ENCODE measurements around the gene UBXN1.
"Not testable (repeated sequence)": the region's sequence is repeated elsewhere in the genome, so short reads cannot be mapped to it uniquely, and the experiment has no call there.

UBXN1 gene

GRCh38 chr11:62707277-62707861, 28.5 kb upstream of the UBXN1 start, which contains the start of the genes BSCL2 and GNG3:
Gene BSCL2, minus strand, starts transcription at chr11:62707424. Its CDS starts 229 bp downstream, at chr11:62707195.
Gene GNG3, plus strand, starts transcription at chr11:62707676. Its CDS starts 620 bp downstream, at chr11:62708296.
- DNase-seq: no peak

GRCh38 chr11:62706850-62707247, 28.0 kb upstream of the UBXN1 start:
- no peak for DNase-seq

- DNase-seq: peak; percentile 94
Observed at GRCh38 chr11:62705880-62706849, 27.3 kb upstream of the UBXN1 start.

- DNase-seq: no peak
Observed at GRCh38 chr11:62705413-62705812, 26.5 kb upstream of the UBXN1 start.

GRCh38 chr11:62703921-62704320, 25.0 kb upstream of the UBXN1 start:
- DNase-seq: not testable (repeated sequence)

GRCh38 chr11:62702246-62702645, 23.4 kb upstream of the UBXN1 start:
- no peak for DNase-seq

GRCh38 chr11:62694455-62695167, 15.7 kb upstream of the UBXN1 start:
- peak; percentile 72 for DNase-seq

GRCh38 chr11:62693624-62694023, 14.8 kb upstream of the UBXN1 start:
- not testable (repeated sequence) for DNase-seq

GRCh38 chr11:62689421-62690183, 10.7 kb upstream of the UBXN1 start, which contains the start of gene LRRN4CL:
Gene LRRN4CL, minus strand, starts transcription at chr11:62689530. Its CDS starts 1,022 bp downstream, at chr11:62688508.
- DNase-seq: no peak

GRCh38 chr11:62688491-62688890, 9.6 kb upstream of the UBXN1 start:
- no peak for DNase-seq

- DNase-seq: no peak
Observed at GRCh38 chr11:62687508-62688396, 8.9 kb upstream of the UBXN1 start.

- DNase-seq: no peak
Observed at GRCh38 chr11:62682518-62682917, 3.6 kb upstream of the UBXN1 start.

GRCh38 chr11:62680825-62681240, 2.0 kb upstream of the UBXN1 start:
- peak; percentile 56 for DNase-seq

GRCh38 chr11:62678433-62678769, 472 bp downstream of the UBXN1 start:
- no peak for DNase-seq

- no peak for DNase-seq
Observed at GRCh38 chr11:62677714-62678113, 1.2 kb downstream of the UBXN1 start.

GRCh38 chr11:62677156-62677555, 1.7 kb downstream of the UBXN1 start:
- DNase-seq: no peak

GRCh38 chr11:62676698-62677097, 2.2 kb downstream of the UBXN1 start:
- DNase-seq: no peak

GRCh38 chr11:62675415-62675814, 3.5 kb downstream of the UBXN1 start:
- not testable (repeated sequence) for DNase-seq

- DNase-seq: no peak
Observed at GRCh38 chr11:62673196-62673525, 5.7 kb downstream of the UBXN1 start.

GRCh38 chr11:62671608-62672389, 7.1 kb downstream of the UBXN1 start, which contains the start of the genes LBHD1 and UQCC3:
Gene LBHD1, minus strand, starts transcription at chr11:62672267. Its CDS starts 2,236 bp downstream, at chr11:62670031.
Gene UQCC3, plus strand, starts transcription at chr11:62671673. Its CDS starts 73 bp downstream, at chr11:62671746.
- DNase-seq: peak; percentile 90

- DNase-seq: peak; percentile 87
Observed at GRCh38 chr11:62671236-62671607, 7.7 kb downstream of the UBXN1 start.

All from KG1 (cell line).